WERI-Rb-1 (cell line): Measurements from ENCODE around the gene CYB5D1.

Source experiments
- DNase-seq: peaks from one replicate; pipeline ENCODE4 v3.0.0-alpha.2; 2020
- H3K27ac ChIP-seq: fragments of 250-450 bp; sonication (Bioruptor Pico); 2 replicates; pipeline ENCODE4 v1.5.1; 2020; ENCODE audit warnings: mild to moderate bottlenecking, moderate library complexity
- H3K27me3 ChIP-seq: fragments of 250-450 bp; sonication (Bioruptor Pico); 2 replicates; pipeline ENCODE4 v1.5.1; 2021; ENCODE audit warnings: mild to moderate bottlenecking, low read depth, moderate library complexity; ENCODE audit not compliant: insufficient read depth, severe bottlenecking
- H3K36me3 ChIP-seq: fragments of 250-450 bp; sonication (Bioruptor Pico); 2 replicates; pipeline ENCODE4 v1.5.1; 2020; ENCODE audit warnings: mild to moderate bottlenecking, moderate library complexity
- H3K4me3 ChIP-seq: 2 replicates; pipeline ENCODE4 v1.5.1; 2011; ENCODE audit warnings: low read depth, mild to moderate bottlenecking, control low read depth, low read length
- H3K9me3 ChIP-seq: fragments of 250-450 bp; sonication (Bioruptor Pico); 2 replicates; pipeline ENCODE4 v1.5.1; 2021; ENCODE audit warnings: mild to moderate bottlenecking, moderate library complexity; ENCODE audit not compliant: severe bottlenecking
- CTCF ChIP-seq: IDR thresholded peaks from 2 replicates; pipeline ENCODE4 v1.5.1; 2011; ENCODE audit warnings: low read depth, mild to moderate bottlenecking, control low read depth, inconsistent platforms, low read length

Gene CYB5D1

DNA sequence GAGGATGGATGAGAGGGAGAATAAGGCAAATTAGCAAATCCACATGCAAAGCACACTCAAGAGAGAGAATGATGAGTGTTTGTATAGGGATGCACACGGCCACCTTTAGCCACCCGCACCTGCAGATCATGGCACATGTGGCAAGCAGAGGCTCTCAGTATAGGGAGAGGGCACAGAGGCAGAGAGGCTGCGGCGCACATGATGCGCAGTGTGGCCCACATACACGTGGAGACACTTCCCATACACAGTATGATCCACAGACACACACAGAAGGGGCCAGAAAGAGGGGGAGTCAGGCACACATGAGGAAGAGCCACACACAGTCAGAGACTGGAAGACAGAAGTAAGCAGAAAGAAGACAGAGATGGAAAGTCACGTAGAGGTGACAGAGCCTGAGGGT lies 24.3 kb downstream of the CYB5D1 start:
- H3K4me3 ChIP-seq = no peak overlapping the region
- no peaks in the 10 kb centered on the region for H3K27me3 ChIP-seq
- H3K36me3 ChIP-seq = peaks cover 24% of the 10 kb centered on the region
- H3K9me3 ChIP-seq = no peaks in the 10 kb centered on the region
- no peak for DNase-seq
- H3K27ac ChIP-seq = no peak overlapping the region
- no peak for TF ChIP-seq CTCF

GRCh38 chr17:7882629-7883028 lies 24.8 kb downstream of the CYB5D1 start:
- H3K4me3 ChIP-seq = no peak overlapping the region
- DNase-seq = no peak
- peaks cover 24% of the 10 kb centered on the region for H3K36me3 ChIP-seq
- H3K27me3 ChIP-seq = no peaks in the 10 kb centered on the region
- H3K27ac ChIP-seq = no peak overlapping the region
- no peak for TF ChIP-seq CTCF
- no peaks in the 10 kb centered on the region for H3K9me3 ChIP-seq

DNA sequence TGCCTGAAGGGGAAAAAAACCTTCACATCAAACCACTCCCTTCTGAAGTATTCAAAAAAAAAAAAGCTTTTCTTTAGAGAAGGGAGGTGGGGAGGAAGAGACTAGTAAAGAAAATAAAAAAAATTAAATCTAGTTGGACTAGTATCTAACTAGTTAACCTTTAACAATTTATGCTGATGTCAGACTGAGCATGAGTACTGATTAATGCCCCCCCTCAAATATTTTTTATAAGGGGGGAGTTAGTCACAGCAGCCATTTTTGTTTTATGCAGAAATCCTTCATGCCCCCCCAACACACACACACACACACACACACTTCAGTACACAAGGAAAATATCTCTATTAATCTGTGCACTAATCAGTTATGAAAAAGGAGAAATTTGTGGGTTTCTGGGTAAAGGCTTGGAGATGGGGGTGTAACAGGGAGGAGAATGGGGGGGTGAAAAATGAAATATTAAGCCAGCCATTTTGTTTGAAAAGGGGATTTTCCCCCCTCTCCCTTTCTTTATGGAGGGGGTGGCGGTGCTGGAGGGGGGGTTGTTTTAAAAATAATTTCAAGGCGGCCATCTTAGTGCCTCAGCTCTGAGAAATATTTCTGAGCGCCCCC lies 26.1 kb downstream of the CYB5D1 start:
- Histone ChIP-seq H3K27ac (peak overlapping the region; percentile 15; the same call in 1 of the 2 replicates), H3K4me3 (peak overlapping the region; percentile 30)
- DNase-seq = no peak

DNA sequence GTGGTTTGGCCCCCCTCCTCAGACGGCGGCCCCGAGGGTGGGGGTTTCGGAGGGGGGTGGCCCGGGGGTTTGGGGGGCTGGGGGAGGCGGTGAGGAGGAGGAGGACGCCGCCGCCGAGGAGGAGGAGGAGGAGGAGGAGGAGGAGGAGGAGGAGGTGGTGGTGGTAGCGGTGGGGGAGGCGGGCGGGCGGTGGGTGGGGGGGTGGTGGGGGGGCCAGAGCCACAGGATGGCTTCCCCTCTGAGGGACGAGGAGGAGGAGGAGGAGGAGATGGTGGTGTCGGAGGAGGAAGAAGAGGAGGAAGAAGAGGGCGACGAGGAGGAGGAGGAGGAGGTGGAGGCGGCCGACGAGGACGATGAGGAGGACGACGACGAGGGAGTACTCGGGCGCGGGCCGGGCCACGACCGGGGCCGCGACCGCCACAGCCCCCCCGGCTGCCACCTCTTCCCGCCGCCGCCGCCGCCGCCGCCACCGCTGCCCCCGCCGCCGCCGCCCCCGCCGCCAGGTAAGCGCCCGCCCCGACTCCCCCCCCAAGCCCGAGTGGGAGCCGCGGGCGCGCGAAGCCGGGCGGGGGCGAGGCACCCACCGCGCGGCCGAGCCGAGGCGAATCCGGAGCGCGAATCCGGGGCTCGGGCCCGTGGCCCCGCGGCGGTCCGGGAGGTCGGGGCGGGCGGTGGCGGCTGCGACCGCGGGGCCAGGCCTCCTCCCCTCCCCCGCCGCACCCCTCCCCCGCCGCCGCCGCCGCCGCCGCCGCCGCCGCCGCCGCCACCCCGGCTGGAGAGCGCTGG lies 27.0 kb downstream of the CYB5D1 start:
- Histone ChIP-seq H3K36me3 (peaks cover 22% of the 10 kb centered on the region), H3K4me3 (peak overlapping the region; percentile 77), H3K9me3 (no peaks in the 10 kb centered on the region), H3K27me3 (no peaks in the 10 kb centered on the region), H3K27ac (peak overlapping the region; percentile 90)
- no peak for TF ChIP-seq CTCF
- DNase-seq = no peak

More for the DNA sequence above, 26.1 kb downstream of the CYB5D1 start:
- H3K36me3 ChIP-seq = peaks cover 23% of the 10 kb centered on the region
- no peak for TF ChIP-seq CTCF
- no peaks in the 10 kb centered on the region for H3K9me3 ChIP-seq
- H3K27me3 ChIP-seq = no peaks in the 10 kb centered on the region

GRCh38 chr17:7885367-7886226 lies 27.8 kb downstream of the CYB5D1 start:
- no peaks in the 10 kb centered on the region for H3K9me3 ChIP-seq
- TF ChIP-seq CTCF = peak; percentile 4; the same call in 1 of the 2 replicates
- H3K27ac ChIP-seq = peak overlapping the region; percentile 90
- peak overlapping the region; percentile 77 for H3K4me3 ChIP-seq
- H3K36me3 ChIP-seq = peaks cover 19% of the 10 kb centered on the region
- H3K27me3 ChIP-seq = no peaks in the 10 kb centered on the region
- peak; percentile 63 for DNase-seq
